ENCODE measurements around the gene B4GALNT3.

The B4GALNT3 gene

DNA sequence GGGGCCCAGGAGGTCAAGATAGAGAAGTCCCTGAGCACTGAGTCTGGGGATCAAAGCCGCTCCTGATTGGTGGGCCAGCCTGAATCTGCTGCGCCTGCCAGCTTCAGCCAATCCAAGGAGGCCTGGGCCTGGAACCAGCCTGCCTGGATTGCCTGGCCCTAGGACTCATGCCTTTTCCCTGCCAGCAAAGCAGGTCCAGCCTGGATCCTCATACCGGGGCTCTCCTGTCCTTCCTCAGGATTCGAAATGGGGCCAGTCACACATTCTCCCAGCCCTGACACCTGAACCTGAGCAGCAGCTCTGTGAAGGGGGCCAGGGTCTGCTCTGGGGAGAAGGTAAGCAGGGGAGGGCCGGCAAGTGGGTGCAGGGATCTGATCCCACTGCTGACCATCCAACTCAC is 121.6 kb downstream of the B4GALNT3 start:
- Histone ChIP-seq H3K27ac (ENCODE audit: insufficient read depth in 1 of 2, low read depth in 1 of 2, low read length in 2 of 2, poor library complexity in 1 of 2, severe bottlenecking in 2 of 2) (no peak overlapping the region), H3K27me3 (replicated peaks in 2 of 5; ENCODE audit: control insufficient read depth in 4 of 5, insufficient read depth in 5 of 5, low read length in 4 of 5) (no peaks in the 10 kb centered on the region), H3K4me3 (ENCODE audit: control insufficient read depth in 1 of 7, extremely low read depth in 1 of 7, insufficient read depth in 4 of 7, low read depth in 2 of 7, low read length in 6 of 7) (no peak overlapping the region), H3K9me3 (ENCODE audit: control extremely low read depth in 1 of 5, control insufficient read depth in 4 of 5, insufficient read depth in 2 of 5, low read depth in 1 of 5, low read length in 4 of 5) (no peaks in the 10 kb centered on the region), H3K4me1 (ENCODE audit: control extremely low read depth in 1 of 4, control insufficient read depth in 4 of 4, insufficient read depth in 4 of 4, low read length in 3 of 4) (peaks cover 0 to 11% (median 6%) of the 10 kb centered on the region in 4 experiments), H3K36me3 (ENCODE audit: control insufficient read depth in 4 of 4, insufficient read depth in 4 of 4, low read length in 3 of 4) (no peaks in the 10 kb centered on the region)
- POLR2A ChIA-PET: no interaction called here
- DNase-seq: no peak
- 98% methylated on average over 5 of the region's 5 CpGs for WGBS (ENCODE audit: insufficient coverage)
- CTCF ChIA-PET: interaction anchor here (0.9 to 8.6 kb wide), 4 partner anchors 10 to 235 kb away, joined by 3 to 116 read pairs (median 4); no protein-coding TSS in a partner anchor

DNA sequence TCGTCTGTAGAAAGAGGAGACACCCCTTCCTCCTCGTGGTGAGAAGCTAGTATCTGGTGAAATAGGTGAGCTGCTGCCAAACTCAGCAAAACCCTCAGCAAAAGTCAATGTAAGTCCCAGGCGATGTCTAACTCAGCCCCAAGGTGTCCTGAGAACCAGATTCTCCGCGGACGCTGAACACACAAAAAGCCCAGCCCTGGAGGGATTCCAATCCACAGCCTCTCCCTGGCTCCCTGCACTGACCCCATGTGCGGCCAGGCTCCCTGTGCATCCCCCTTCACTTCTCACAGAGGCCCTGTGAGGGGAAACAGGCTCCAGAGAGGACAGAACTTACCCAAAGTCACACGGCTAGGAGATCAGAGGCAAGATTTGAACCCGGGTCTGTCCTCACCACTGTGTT is 122.0 kb downstream of the B4GALNT3 start:
- no peaks in the 10 kb centered on the region for H3K36me3 ChIP-seq (ENCODE audit: control insufficient read depth in 4 of 4, insufficient read depth in 4 of 4, low read length in 3 of 4)
- no peak for DNase-seq
- POLR2A ChIA-PET: no interaction called here
- H3K27ac ChIP-seq (ENCODE audit: insufficient read depth in 1 of 2, low read depth in 1 of 2, low read length in 2 of 2, poor library complexity in 1 of 2, severe bottlenecking in 2 of 2): no peak overlapping the region
- CTCF ChIA-PET: interaction anchor here (0.9 to 8.6 kb wide), 4 partner anchors 9 to 234 kb away, joined by 3 to 116 read pairs (median 4); no protein-coding TSS in a partner anchor
- H3K9me3 ChIP-seq (ENCODE audit: control extremely low read depth in 1 of 5, control insufficient read depth in 4 of 5, insufficient read depth in 2 of 5, low read depth in 1 of 5, low read length in 4 of 5): no peaks in the 10 kb centered on the region
- WGBS (ENCODE audit: insufficient coverage): 94% methylated on average over 9 of the region's 9 CpGs
- H3K4me1 ChIP-seq (ENCODE audit: control extremely low read depth in 1 of 4, control insufficient read depth in 4 of 4, insufficient read depth in 4 of 4, low read length in 3 of 4): peaks cover 0 to 7% (median 2%) of the 10 kb centered on the region in 4 experiments
- no peak overlapping the region for H3K4me3 ChIP-seq (ENCODE audit: control insufficient read depth in 1 of 7, extremely low read depth in 1 of 7, insufficient read depth in 4 of 7, low read depth in 2 of 7, low read length in 6 of 7)
- no peaks in the 10 kb centered on the region for H3K27me3 ChIP-seq (replicated peaks in 2 of 5; ENCODE audit: control insufficient read depth in 4 of 5, insufficient read depth in 5 of 5, low read length in 4 of 5)

DNA sequence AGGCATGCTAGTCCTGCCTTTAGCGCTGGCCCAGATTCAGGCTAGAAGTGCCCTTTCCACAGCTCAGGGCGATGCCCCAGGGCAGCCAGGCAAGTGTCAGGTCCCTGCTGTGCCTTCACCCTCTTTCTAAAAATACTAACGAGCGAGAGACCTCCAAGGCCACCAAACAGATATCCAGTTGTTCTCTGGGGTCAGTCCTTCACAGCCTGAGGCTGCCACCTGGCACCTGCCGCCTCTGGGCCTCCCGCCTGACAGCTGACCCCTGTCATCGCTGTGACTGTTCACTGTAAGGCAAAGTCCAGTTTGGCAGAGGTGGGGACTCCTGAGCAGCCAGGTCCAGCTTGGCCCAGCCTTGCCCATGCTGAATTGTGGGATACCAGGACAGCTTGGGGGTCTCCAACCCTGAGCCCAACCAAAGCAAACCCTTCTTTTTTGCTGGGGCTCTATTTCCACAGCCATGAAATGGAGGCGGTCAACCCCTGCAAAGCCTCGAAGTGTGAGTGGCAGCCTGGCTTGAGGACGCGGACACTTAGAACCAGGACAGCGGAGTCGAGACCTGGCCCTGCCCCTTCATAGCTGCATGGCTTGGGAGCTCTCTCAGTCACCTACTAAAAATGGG is 123.6 kb downstream of the B4GALNT3 start:
- ChIA-PET POLR2A (no interaction called here), CTCF (interaction anchor here (1.4 kb wide), 1 partner anchor 8 kb away, joined by 3 read pairs; no protein-coding TSS in a partner anchor)
- Histone ChIP-seq H3K9me3 (ENCODE audit: control extremely low read depth in 1 of 5, control insufficient read depth in 4 of 5, insufficient read depth in 2 of 5, low read depth in 1 of 5, low read length in 4 of 5) (no peaks in the 10 kb centered on the region), H3K4me3 (ENCODE audit: control insufficient read depth in 1 of 7, extremely low read depth in 1 of 7, insufficient read depth in 4 of 7, low read depth in 2 of 7, low read length in 6 of 7) (no peak overlapping the region), H3K27ac (ENCODE audit: insufficient read depth in 1 of 2, low read depth in 1 of 2, low read length in 2 of 2, poor library complexity in 1 of 2, severe bottlenecking in 2 of 2) (no peak overlapping the region), H3K4me1 (ENCODE audit: control extremely low read depth in 1 of 4, control insufficient read depth in 4 of 4, insufficient read depth in 4 of 4, low read length in 3 of 4) (peaks cover 0 to 5% (median 1%) of the 10 kb centered on the region in 4 experiments), H3K36me3 (ENCODE audit: control insufficient read depth in 4 of 4, insufficient read depth in 4 of 4, low read length in 3 of 4) (no peaks in the 10 kb centered on the region), H3K27me3 (replicated peaks in 2 of 5; ENCODE audit: control insufficient read depth in 4 of 5, insufficient read depth in 5 of 5, low read length in 4 of 5) (no peaks in the 10 kb centered on the region)
- 94% methylated on average over 13 of the region's 13 CpGs for WGBS (ENCODE audit: insufficient coverage)
- no peak for DNase-seq

DNA sequence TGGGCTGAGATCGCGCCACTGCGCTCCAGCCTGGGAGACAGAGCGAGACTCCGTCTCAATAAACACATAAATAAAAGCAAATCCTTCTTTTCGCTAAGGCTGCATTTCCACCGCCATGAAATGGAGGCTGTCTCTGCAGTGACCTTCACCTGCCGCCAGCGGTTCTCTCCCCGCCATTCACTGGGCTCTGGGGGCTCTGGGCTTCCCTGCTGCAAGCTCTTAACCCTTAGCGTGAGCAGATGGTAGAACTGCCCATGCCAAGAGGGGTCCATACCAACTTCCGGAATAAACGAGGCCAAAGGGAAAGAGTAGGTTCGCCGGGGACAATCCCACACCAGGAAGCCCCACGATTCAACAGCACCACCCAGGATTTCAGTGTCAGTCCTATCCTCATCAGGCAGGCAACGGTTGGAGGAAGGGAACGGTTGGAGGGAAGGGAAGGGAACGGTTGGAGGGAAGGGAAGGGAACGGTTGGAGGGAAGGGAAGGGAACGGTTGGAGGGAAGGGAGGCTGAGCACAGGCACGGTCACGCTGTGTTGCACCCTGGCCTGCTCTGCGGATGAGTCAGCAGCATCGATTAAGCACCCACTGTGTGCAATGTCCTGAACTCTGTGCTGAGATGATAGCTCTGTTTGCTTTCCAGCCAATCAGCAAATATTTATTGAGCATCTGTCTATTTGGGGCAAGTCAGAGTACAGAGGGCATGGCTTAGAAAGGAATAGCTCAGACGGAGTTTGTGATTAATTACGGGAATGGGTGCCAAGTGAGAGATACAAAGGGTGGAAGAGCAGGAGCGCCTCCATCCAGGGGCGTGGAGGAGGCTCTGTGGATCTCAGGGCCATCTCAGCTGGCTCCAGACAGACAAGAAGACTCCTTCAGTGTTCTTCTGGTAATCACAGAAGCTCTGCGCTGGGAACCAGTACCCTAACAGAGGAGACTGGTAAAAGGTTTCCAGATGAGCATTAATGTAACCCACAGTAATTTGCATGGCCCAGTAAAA is 125.6 kb downstream of the B4GALNT3 start:
- ChIA-PET POLR2A (no interaction called here), CTCF (interaction anchor here (0.8 to 1.7 kb wide), 3 partner anchors 9 to 23 kb away, joined by 3 to 7 read pairs (median 3); no protein-coding TSS in a partner anchor)
- Histone ChIP-seq H3K27me3 (replicated peaks in 2 of 5; ENCODE audit: control insufficient read depth in 4 of 5, insufficient read depth in 5 of 5, low read length in 4 of 5) (no peaks in the 10 kb centered on the region), H3K9me3 (ENCODE audit: control extremely low read depth in 1 of 5, control insufficient read depth in 4 of 5, insufficient read depth in 2 of 5, low read depth in 1 of 5, low read length in 4 of 5) (no peaks in the 10 kb centered on the region), H3K36me3 (ENCODE audit: control insufficient read depth in 4 of 4, insufficient read depth in 4 of 4, low read length in 3 of 4) (no peaks in the 10 kb centered on the region), H3K4me1 (ENCODE audit: control extremely low read depth in 1 of 4, control insufficient read depth in 4 of 4, insufficient read depth in 4 of 4, low read length in 3 of 4) (peaks cover 0 to 6% (median under 1%) of the 10 kb centered on the region in 4 experiments), H3K27ac (ENCODE audit: insufficient read depth in 1 of 2, low read depth in 1 of 2, low read length in 2 of 2, poor library complexity in 1 of 2, severe bottlenecking in 2 of 2) (no peak overlapping the region), H3K4me3 (ENCODE audit: control insufficient read depth in 1 of 7, extremely low read depth in 1 of 7, insufficient read depth in 4 of 7, low read depth in 2 of 7, low read length in 6 of 7) (no peak overlapping the region)
- 96% methylated on average over 21 of the region's 30 CpGs for WGBS (ENCODE audit: insufficient coverage)
- DNase-seq: no peak

DNA sequence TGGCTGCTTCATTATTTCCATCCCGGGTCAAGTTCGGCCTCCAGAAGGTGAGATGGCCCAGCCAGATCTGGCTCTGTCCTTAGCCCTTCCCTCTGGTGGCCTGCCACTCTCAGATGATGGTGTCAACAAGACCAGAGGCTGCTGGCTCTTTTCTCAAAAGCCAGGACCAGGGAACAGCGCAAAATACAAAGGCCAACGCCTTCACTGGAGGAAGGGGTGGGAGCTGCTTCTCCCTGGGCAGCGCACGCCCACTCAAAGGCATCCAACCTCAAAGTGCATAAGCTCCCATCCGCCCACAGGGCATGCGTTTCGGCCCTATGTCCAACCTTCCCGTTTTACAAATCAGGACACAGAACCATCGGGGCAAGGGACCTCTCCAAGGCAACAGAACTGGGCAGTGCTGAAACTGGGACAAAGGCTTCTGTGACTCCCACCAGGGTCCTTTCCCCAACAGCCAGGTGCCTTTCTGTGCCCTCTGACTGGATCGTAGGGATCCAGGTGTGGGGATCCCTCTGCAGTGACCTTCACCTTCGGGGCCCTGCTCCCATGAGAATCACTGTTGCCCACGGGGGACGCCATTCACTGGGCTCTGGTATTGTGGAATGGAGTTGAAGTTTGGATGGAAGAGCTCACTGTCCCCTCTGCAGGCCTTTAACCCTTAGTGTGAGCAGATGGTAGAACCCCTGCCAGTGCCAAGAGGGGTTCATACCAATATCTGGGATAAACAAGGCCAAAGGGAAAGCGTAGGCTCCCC is 126.8 kb downstream of the B4GALNT3 start:
- ChIA-PET CTCF (interaction anchor here (1.2 to 1.7 kb wide), 2 partner anchors 10 to 21 kb away, joined by 3 to 7 read pairs; no protein-coding TSS in a partner anchor), POLR2A (no interaction called here)
- Histone ChIP-seq H3K4me3 (ENCODE audit: control insufficient read depth in 1 of 7, extremely low read depth in 1 of 7, insufficient read depth in 4 of 7, low read depth in 2 of 7, low read length in 6 of 7) (no peak overlapping the region), H3K27ac (ENCODE audit: insufficient read depth in 1 of 2, low read depth in 1 of 2, low read length in 2 of 2, poor library complexity in 1 of 2, severe bottlenecking in 2 of 2) (no peak overlapping the region), H3K9me3 (ENCODE audit: control extremely low read depth in 1 of 5, control insufficient read depth in 4 of 5, insufficient read depth in 2 of 5, low read depth in 1 of 5, low read length in 4 of 5) (no peaks in the 10 kb centered on the region), H3K4me1 (ENCODE audit: control extremely low read depth in 1 of 4, control insufficient read depth in 4 of 4, insufficient read depth in 4 of 4, low read length in 3 of 4) (peaks cover 0 to 15% (median 9%) of the 10 kb centered on the region in 4 experiments), H3K27me3 (replicated peaks in 2 of 5; ENCODE audit: control insufficient read depth in 4 of 5, insufficient read depth in 5 of 5, low read length in 4 of 5) (no peaks in the 10 kb centered on the region), H3K36me3 (ENCODE audit: control insufficient read depth in 4 of 4, insufficient read depth in 4 of 4, low read length in 3 of 4) (no peaks in the 10 kb centered on the region)
- 96% methylated on average over 11 of the region's 16 CpGs for WGBS (ENCODE audit: insufficient coverage)
- DNase-seq: no peak

DNA sequence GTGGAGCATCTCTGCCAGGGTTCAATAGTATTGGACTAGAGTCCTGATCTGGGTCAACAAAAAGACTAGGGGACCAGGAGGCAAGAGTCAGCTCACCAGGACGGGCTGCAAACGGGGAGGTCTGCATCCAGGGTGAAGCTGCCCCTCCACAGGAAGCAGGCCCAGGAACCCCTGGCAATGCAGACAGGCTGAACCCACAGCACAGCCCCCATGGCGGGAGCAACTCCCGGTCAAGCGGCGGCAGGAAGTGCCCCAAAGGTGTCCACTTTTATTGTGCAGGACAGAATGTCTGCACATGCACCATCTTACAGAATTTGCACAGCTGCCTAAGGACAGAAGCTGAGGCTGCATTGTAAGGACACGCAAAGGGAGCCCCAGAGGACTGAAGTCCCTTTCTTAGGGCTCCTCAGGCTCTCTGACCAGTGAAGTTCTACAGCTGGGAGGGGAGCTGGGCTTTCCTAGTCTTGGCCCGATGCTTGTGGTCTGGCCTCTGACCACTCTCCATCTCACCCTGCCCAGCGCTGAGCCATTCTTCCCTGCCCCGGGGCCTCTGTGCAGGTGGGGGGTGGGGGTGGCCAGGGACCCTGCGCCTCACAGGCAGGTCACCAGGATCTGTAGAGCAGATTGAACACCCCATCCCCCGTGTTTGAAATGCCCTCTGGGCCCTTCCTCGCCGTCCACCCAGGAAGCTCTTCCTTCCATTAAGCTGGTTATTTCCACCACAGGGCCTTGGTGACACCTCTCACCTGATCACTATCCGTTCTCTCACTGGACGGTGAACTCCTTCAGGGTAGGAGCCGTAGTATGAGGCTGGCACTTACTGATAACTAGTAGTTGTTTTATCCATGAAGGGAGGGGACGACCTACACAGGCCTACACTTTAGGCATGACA is 127.6 kb downstream of the B4GALNT3 start:
- Histone ChIP-seq H3K27ac (ENCODE audit: insufficient read depth in 1 of 2, low read depth in 1 of 2, low read length in 2 of 2, poor library complexity in 1 of 2, severe bottlenecking in 2 of 2) (no peak overlapping the region), H3K4me1 (ENCODE audit: control extremely low read depth in 1 of 4, control insufficient read depth in 4 of 4, insufficient read depth in 4 of 4, low read length in 3 of 4) (peaks cover 4 to 24% (median 17%) of the 10 kb centered on the region in 4 experiments), H3K36me3 (ENCODE audit: control insufficient read depth in 4 of 4, insufficient read depth in 4 of 4, low read length in 3 of 4) (no peaks in the 10 kb centered on the region), H3K4me3 (ENCODE audit: control insufficient read depth in 1 of 7, extremely low read depth in 1 of 7, insufficient read depth in 4 of 7, low read depth in 2 of 7, low read length in 6 of 7) (no peak overlapping the region), H3K27me3 (replicated peaks in 2 of 5; ENCODE audit: control insufficient read depth in 4 of 5, insufficient read depth in 5 of 5, low read length in 4 of 5) (no peaks in the 10 kb centered on the region), H3K9me3 (ENCODE audit: control extremely low read depth in 1 of 5, control insufficient read depth in 4 of 5, insufficient read depth in 2 of 5, low read depth in 1 of 5, low read length in 4 of 5) (no peaks in the 10 kb centered on the region)
- POLR2A ChIA-PET: interaction anchor here (0.5 kb wide), 1 partner anchor 13 kb away, joined by 3 read pairs; no protein-coding TSS in a partner anchor
- DNase-seq: no peak
- CTCF ChIA-PET: no interaction called here
- WGBS (ENCODE audit: insufficient coverage): 91% methylated on average over 11 of the region's 18 CpGs
